ENCODE measurements around the gene ZNF266.

GRCh38 chr19:9467161-9467560 is 31.8 kb upstream of the ZNF266 start:
- TF ChIP-seq CTCF (IDR thresholded peaks at IDR 0.05), result no peak
- no peak for TF ChIP-seq EP300 (IDR thresholded peaks at IDR 0.05)
- TF ChIP-seq POLR2AphosphoS5 (IDR thresholded peaks at IDR 0.05), result no peak
- no peak for TF ChIP-seq POLR2A (IDR thresholded peaks at IDR 0.05)
